Endothelial cell of umbilical vein (primary cell): Measurements from ENCODE around the gene CCDC12. TPM values are rescaled to one million over a fixed set of nuclear protein-coding genes. Genes with fewer than 3 reads are reported as not detected.

ENCODE experiments used
- BruUV-seq: library from RNA; stranded (reverse); fragments of 400-500 nt; replicated peaks from 2 replicates; lab custom pipeline; 2021; lab: Mats Ljungman, UMichigan
- CTCF ChIA-PET: fragments of 300-600, 350-600 bp; sonication (Branson Sonifier 250); formaldehyde crosslinking; loops from one replicate; lab custom pipeline; 2021; ENCODE audit warnings: antibody characterized with exemption, inconsistent platforms; lab: Charles Lee
- POLR2A ChIA-PET: fragments of 300-600, 350-600 bp; sonication (Branson Sonifier 250); formaldehyde crosslinking; loops from one replicate; lab custom pipeline; 2021; ENCODE audit warnings: antibody characterized with exemption, inconsistent platforms; lab: Charles Lee
- DNase-seq: peaks from one replicate; pipeline ENCODE4 v3.0.0-alpha.2; 2011; ENCODE audit warnings: low read depth, low spot score
- FAIRE-seq: peaks from 2 replicates; lab custom pipeline; 2011; peaks lifted over from hg19 to GRCh38; lab: Jason Lieb, UNC
- H2AFZ ChIP-seq: 2 replicates; pipeline ENCODE4 v1.6.0; 2012; ENCODE audit warnings: low read depth, low read length, control low read depth, inconsistent platforms
- H3K27ac ChIP-seq: 2 replicates; pipeline ENCODE4 v1.5.1; 2011; ENCODE audit warnings: low read depth, mild to moderate bottlenecking, control low read depth, low read length, moderate library complexity; ENCODE audit not compliant: insufficient read depth
- H3K27me3 ChIP-seq, 2 experiments: 2 replicates each; pipeline versions ENCODE4 v1.6.0 to v1.6.1; 2011; ENCODE audit warnings: low read length in 2 of 2, mixed read lengths in 1 of 2; ENCODE audit not compliant: control insufficient read depth in 2 of 2, insufficient read depth in 2 of 2
- H3K36me3 ChIP-seq, 2 experiments: 2 replicates in 1 of 2; 3 replicates in 1 of 2; pipeline ENCODE4 v1.5.1; 2011; ENCODE audit warnings: low read length in 2 of 2, mild to moderate bottlenecking in 1 of 2, moderate library complexity in 1 of 2; ENCODE audit not compliant: control insufficient read depth in 2 of 2, insufficient read depth in 2 of 2; ENCODE audit errors: extremely low read depth in 1 of 2
- H3K4me1 ChIP-seq: 3 replicates; pipeline ENCODE4 v1.5.1; 2011; ENCODE audit warnings: mild to moderate bottlenecking, low read length; ENCODE audit not compliant: control insufficient read depth, insufficient read depth; ENCODE audit errors: extremely low read depth
- H3K4me2 ChIP-seq: 2 replicates; pipeline ENCODE4 v1.6.1; 2011; ENCODE audit warnings: low read length, control low read depth, mixed read lengths; ENCODE audit not compliant: insufficient read depth
- H3K4me3 ChIP-seq, 3 experiments: fragments of 200-600 bp in 1 of 3; sonication (generic), shearing (Covaris generic) in 1 of 3; replicated peaks in 1 of 3; 2 replicates each; pipeline ENCODE4 v1.5.1; 2011 to 2016; ENCODE audit warnings: control low read depth in 3 of 3, low read length in 3 of 3, mild to moderate bottlenecking in 2 of 3, inconsistent platforms in 1 of 3, low read depth in 1 of 3, moderate library complexity in 1 of 3; ENCODE audit not compliant: insufficient read depth in 1 of 3
- H3K79me2 ChIP-seq: 2 replicates; pipeline ENCODE4 v1.6.0; 2012; ENCODE audit warnings: low read length, inconsistent platforms; ENCODE audit not compliant: control insufficient read depth, insufficient read depth
- H3K9ac ChIP-seq: replicated peaks from 2 replicates; pipeline ENCODE3; 2011; ENCODE audit warnings: low read length, control low read depth; ENCODE audit not compliant: insufficient read depth; ENCODE audit errors: extremely low read depth
- H3K9me1 ChIP-seq: replicated peaks from 3 replicates; pipeline ENCODE4 v1.6.0; 2011; ENCODE audit warnings: mild to moderate bottlenecking, low read length; ENCODE audit not compliant: control insufficient read depth, insufficient read depth; ENCODE audit errors: extremely low read depth
- H3K9me3 ChIP-seq: replicated peaks from 2 replicates; pipeline ENCODE4 v1.5.1; 2012; ENCODE audit warnings: low read length, inconsistent platforms; ENCODE audit not compliant: control insufficient read depth, insufficient read depth
- H4K20me1 ChIP-seq: replicated peaks from 2 replicates; pipeline ENCODE3; 2011; ENCODE audit warnings: mild to moderate bottlenecking, low read length; ENCODE audit not compliant: control insufficient read depth, insufficient read depth; ENCODE audit errors: extremely low read depth
- CTCF ChIP-seq, 2 donors: IDR thresholded peaks; 1 replicate in 1 of 2; 2 replicates in 1 of 2; pipeline ENCODE4 v1.5.1; 2011; ENCODE audit warnings: low read length in 2 of 2, mild to moderate bottlenecking in 2 of 2, moderate library complexity in 2 of 2, control low read depth in 1 of 2, inconsistent platforms in 1 of 2, low read depth in 1 of 2; ENCODE audit not compliant: insufficient read depth in 1 of 2; ENCODE audit errors: extremely low read depth in 1 of 2
- EZH2 ChIP-seq: IDR thresholded peaks from 2 replicates; pipeline ENCODE4 v1.6.1; 2012; ENCODE audit warnings: borderline replicate concordance, low read depth, mild to moderate bottlenecking, moderate library complexity, low read length, inconsistent platforms; ENCODE audit not compliant: severe bottlenecking
- FOS ChIP-seq: IDR thresholded peaks from 2 replicates; pipeline ENCODE4 v1.6.1; 2011; ENCODE audit warnings: mild to moderate bottlenecking, low read length, moderate library complexity, borderline replicate concordance; ENCODE audit not compliant: insufficient read depth
- GATA2 ChIP-seq: IDR thresholded peaks from 2 replicates; pipeline ENCODE4 v1.7.0; 2011; ENCODE audit warnings: low read depth, mild to moderate bottlenecking, moderate library complexity, mixed read lengths, low read length; ENCODE audit not compliant: insufficient read length, insufficient read depth
- JUN ChIP-seq: IDR thresholded peaks from 2 replicates; pipeline ENCODE4 v1.6.1; 2011; ENCODE audit warnings: borderline replicate concordance, low read depth; ENCODE audit not compliant: insufficient read length, insufficient read depth
- MAX ChIP-seq: IDR thresholded peaks from 2 replicates; pipeline ENCODE4 v1.6.1; 2011; ENCODE audit not compliant: insufficient read depth, insufficient read length
- MYC ChIP-seq: IDR thresholded peaks from one replicate; pipeline ENCODE4 v1.6.1; 2011; ENCODE audit warnings: mild to moderate bottlenecking, low read depth, low read length
- POLR2A ChIP-seq: IDR thresholded peaks from 2 replicates; pipeline ENCODE4 v1.6.1; 2012; ENCODE audit warnings: low read depth, mild to moderate bottlenecking, control low read depth, low read length
- POLR2AphosphoS5 ChIP-seq: IDR thresholded peaks from 2 replicates; pipeline ENCODE4 v1.6.1; 2012; ENCODE audit warnings: low read depth, mild to moderate bottlenecking, control low read depth, low read length, moderate library complexity; ENCODE audit not compliant: insufficient read depth
- dilution Hi-C: fragments of 300-500 bp; cut with MboI; formaldehyde crosslinking; loops from one replicate; pipeline ENCODE4 v1.15.0; 2019; ENCODE audit warnings: low sequenced_read_pairs; ENCODE audit not compliant: extremely low pct_ligation_motif_present
- intact Hi-C: fragments of 100-400 bp; cut with micrococcal nuclease; formaldehyde crosslinking; loops from one replicate; pipeline ENCODE4 v1.10.0; 2022
- polyA plus RNA-seq, 4 experiments: library from polyadenylated mRNA; depleted of rRNA in 3 of 4; stranded (reverse) in 3 of 4; unstranded in 1 of 4; fragments of >200 nt; gene quantifications; 2 replicates each; pipeline versions ENCODE4 v1.2.1 to v1.2.3, GENCODE V29; 2011 to 2012; ENCODE audit warnings: missing spikeins in 1 of 4
- total RNA-seq: library from RNA; stranded (reverse); gene quantifications from 2 replicates; pipeline ENCODE4 v1.2.3, GENCODE V29; 2021

Gene CCDC12
- total and polyA plus RNA-seq, 2 donors (not counting 3 experiments of a cell fraction or from before 2014, with no cell fraction given), result 35.1 to 50.5 TPM

- H3K36me3 ChIP-seq, result no peaks in the 10 kb centered on the region
- H3K4me1 ChIP-seq, result no peaks in the 10 kb centered on the region
- no peaks in the 10 kb centered on the region for H3K9me3 ChIP-seq
- H3K27me3 ChIP-seq, result peaks cover 17 to 30% of the 10 kb centered on the region in 2 experiments
- H4K20me1 ChIP-seq, result no peaks in the 10 kb centered on the region
- no peak overlapping the region for H3K9ac ChIP-seq
- no peaks in the 10 kb centered on the region for H3K9me1 ChIP-seq
- POLR2A ChIA-PET, result no interaction called here
- DNase-seq (no peak), FAIRE-seq (no peak)
- no peak overlapping the region for H3K4me3 ChIP-seq
- no peaks in the 10 kb centered on the region for H3K79me2 ChIP-seq
- H3K27ac ChIP-seq, result no peak overlapping the region
- CTCF ChIA-PET, result interaction anchor here (1.4 kb wide), 1 partner anchor 11 kb away, joined by 3 read pairs; no protein-coding TSS in a partner anchor
- no peak overlapping the region for H2AFZ ChIP-seq
- intact Hi-C loops, result no loop called here
- no peak overlapping the region for H3K4me2 ChIP-seq
- dilution Hi-C loops, result no loop called here
- no peak for TF ChIP-seq MAX
- no peak for TF ChIP-seq POLR2AphosphoS5
- TF ChIP-seq FOS, result no peak
- no peak for TF ChIP-seq EZH2
- TF ChIP-seq JUN, result no peak
- no peak for TF ChIP-seq GATA2
- TF ChIP-seq POLR2A, result no peak
- TF ChIP-seq MYC, result no peak
- TF ChIP-seq CTCF (IDR thresholded peaks at IDR 0.05; ENCODE audit: extremely low read depth in 1 of 2, insufficient read depth in 1 of 2, low read depth in 1 of 2, low read length in 2 of 2), result no peak
- no TSS peak for BruUV-seq
These were observed 97.6 kb downstream of the CCDC12 start for GRCh38 chr3:46878781-46879436.
